Prostate gland (tissue), 2 donors: ENCODE results near the gene PLAAT1.

Source experiments
- CTCF ChIP-seq, 4 experiments: fragments of 200-600 bp in 2 of 4; fragments of 450-650 bp in 2 of 4; sonication (generic) in 2 of 4; IDR thresholded peaks; 1 replicate in 3 of 4; 2 replicates in 1 of 4; pipeline ENCODE4 v1.5.1; 2016 to 2019; ENCODE audit warnings: antibody characterized with exemption in 4 of 4, mild to moderate bottlenecking in 2 of 4, moderate library complexity in 2 of 4
- POLR2A ChIP-seq: fragments of 450-650 bp; IDR thresholded peaks from one replicate; pipeline ENCODE4 v1.6.1; 2016; ENCODE audit warnings: antibody characterized with exemption, mild to moderate bottlenecking
- POLR2AphosphoS5 ChIP-seq: sonication (generic); formaldehyde crosslinking; IDR thresholded peaks from one replicate; pipeline ENCODE4 v1.6.1; 2017; ENCODE audit warnings: antibody characterized with exemption

GRCh38 chr3:193194371-193194770, 46.7 kb upstream of the PLAAT1 start:
- TF ChIP-seq CTCF (IDR thresholded peaks at IDR 0.05) (no peak), POLR2A (no peak), POLR2AphosphoS5 (no peak)
